CD14-positive monocyte (primary cell): ENCODE data around the gene NUDT2. TPM values are rescaled to one million over a fixed set of nuclear protein-coding genes. Genes with fewer than 3 reads are reported as not detected.
"Not testable (repeated sequence)": the region's sequence is repeated elsewhere in the genome, so short reads cannot be mapped to it uniquely, and the experiment has no call there.

ENCODE experiments used
- DNase-seq, 3 donors: peaks; one replicate each; pipeline ENCODE4 v3.0.0-alpha.2; 2011 to 2022
- H2AFZ ChIP-seq: 2 replicates; pipeline ENCODE4 v1.6.0; 2012; ENCODE audit warnings: mild to moderate bottlenecking, low read depth, low read length, inconsistent platforms; ENCODE audit not compliant: insufficient read depth, poor library complexity, severe bottlenecking
- H3K27ac ChIP-seq, 2 donors: 1 replicate in 1 of 2; 2 replicates in 1 of 2; pipeline ENCODE4 v1.5.1; 2012 to 2013; ENCODE audit warnings: low read length in 2 of 2, control low read depth in 1 of 2, inconsistent platforms in 1 of 2, low read depth in 1 of 2, mild to moderate bottlenecking in 1 of 2
- H3K27me3 ChIP-seq, 2 donors: one replicate each; pipeline versions ENCODE4 v1.6.0 to v1.6.1; 2011 to 2013; ENCODE audit warnings: low read length in 2 of 2; ENCODE audit not compliant: control insufficient read depth in 2 of 2, insufficient read depth in 2 of 2
- H3K36me3 ChIP-seq, 2 donors: replicated peaks in 1 of 2; 1 replicate in 1 of 2; 2 replicates in 1 of 2; pipeline versions ENCODE4 v1.5.1 to v1.6.1; 2012 to 2013; ENCODE audit warnings: low read length in 2 of 2, control low read depth in 1 of 2, inconsistent platforms in 1 of 2, mild to moderate bottlenecking in 1 of 2; ENCODE audit not compliant: insufficient read depth in 2 of 2, control insufficient read depth in 1 of 2
- H3K4me1 ChIP-seq, 2 donors: 1 replicate in 1 of 2; 2 replicates in 1 of 2; pipeline versions ENCODE4 v1.5.1 to v1.6.1; 2012 to 2013; ENCODE audit warnings: low read length in 2 of 2, control low read depth in 1 of 2, inconsistent platforms in 1 of 2, mild to moderate bottlenecking in 1 of 2, moderate library complexity in 1 of 2; ENCODE audit not compliant: insufficient read depth in 2 of 2, control insufficient read depth in 1 of 2
- H3K4me2 ChIP-seq: replicated peaks from 2 replicates; pipeline ENCODE3; 2012; ENCODE audit warnings: low read length, moderate library complexity, mild to moderate bottlenecking; ENCODE audit not compliant: poor library complexity, severe bottlenecking; ENCODE audit errors: extremely low read depth
- H3K4me3 ChIP-seq, 3 experiments: fragments of 200-600 bp in 1 of 3; sonication (generic) in 1 of 3; replicated peaks in 1 of 3; 1 replicate in 2 of 3; 2 replicates in 1 of 3; pipeline ENCODE4 v1.5.1; 2011 to 2013; ENCODE audit warnings: low read length in 3 of 3, mild to moderate bottlenecking in 3 of 3, control low read depth in 2 of 3, low read depth in 2 of 3, inconsistent platforms in 1 of 3, moderate library complexity in 1 of 3
- H3K79me2 ChIP-seq: 2 replicates; pipeline ENCODE4 v1.6.0; 2012; ENCODE audit warnings: mild to moderate bottlenecking, control low read depth, inconsistent platforms, low read length, moderate library complexity; ENCODE audit not compliant: insufficient read depth
- H3K9ac ChIP-seq: 2 replicates; pipeline ENCODE4 v1.6.0; 2017; ENCODE audit warnings: low read length, mild to moderate bottlenecking; ENCODE audit not compliant: insufficient read depth, poor library complexity, severe bottlenecking
- H3K9me3 ChIP-seq, 2 donors: replicated peaks in 1 of 2; 1 replicate in 1 of 2; 2 replicates in 1 of 2; pipeline versions ENCODE4 v1.5.1 to v1.6.1; 2012 to 2013; ENCODE audit warnings: low read length in 2 of 2, control low read depth in 1 of 2; ENCODE audit not compliant: control insufficient read depth in 1 of 2, insufficient read depth in 1 of 2
- H4K20me1 ChIP-seq: 2 replicates; pipeline ENCODE4 v1.6.0; 2012; ENCODE audit warnings: mild to moderate bottlenecking, low read length, control low read depth, moderate library complexity; ENCODE audit not compliant: insufficient read depth
- H3K27ac Mint-ChIP-seq, 7 donors: one replicate each; pipeline ENCODE4 v1.8.0; 2020; ENCODE audit warnings: mild to moderate bottlenecking in 7 of 7, mixed read lengths in 7 of 7, moderate library complexity in 6 of 7, inconsistent platforms in 2 of 7
- H3K27me3 Mint-ChIP-seq, 3 donors: one replicate each; pipeline ENCODE4 v1.8.0; 2021 to 2022; ENCODE audit warnings: low read depth in 3 of 3, mild to moderate bottlenecking in 3 of 3, mixed read lengths in 3 of 3, moderate library complexity in 3 of 3, inconsistent platforms in 1 of 3
- H3K36me3 Mint-ChIP-seq, 2 donors: one replicate each; pipeline ENCODE4 v1.8.0; 2020; ENCODE audit warnings: mixed read lengths in 2 of 2, inconsistent platforms in 1 of 2, mild to moderate bottlenecking in 1 of 2
- H3K4me1 Mint-ChIP-seq: one replicate; pipeline ENCODE4 v1.8.0; 2020; ENCODE audit warnings: mild to moderate bottlenecking, mixed read lengths
- H3K4me3 Mint-ChIP-seq, 2 donors: one replicate each; pipeline ENCODE4 v1.8.0; 2020; ENCODE audit warnings: mild to moderate bottlenecking in 2 of 2, mixed read lengths in 2 of 2, moderate library complexity in 1 of 2
- H3K9me3 Mint-ChIP-seq, 7 donors: one replicate each; pipeline ENCODE4 v1.8.0; 2020 to 2022; ENCODE audit warnings: mixed read lengths in 7 of 7, mild to moderate bottlenecking in 6 of 7, moderate library complexity in 6 of 7, inconsistent platforms in 2 of 7
- CTCF ChIP-seq: fragments of 200-600 bp; IDR thresholded peaks from one replicate; pipeline ENCODE4 v1.8.0; 2022; ENCODE audit warnings: antibody characterized with exemption, mild to moderate bottlenecking
- WGBS: methylation state at CpG from one replicate; pipeline ENCODE4 v1.1.5; 2013; ENCODE audit warnings: missing lambda C conversion rate; ENCODE audit not compliant: insufficient coverage; 5-methylcytosine and 5-hydroxymethylcytosine counted together
- intact Hi-C, 2 donors: fragments of 100-400 bp; cut with micrococcal nuclease; formaldehyde crosslinking; loops; one replicate each; pipeline versions ENCODE4 v1.15.0 to v1.15.1; 2023
- polyA plus RNA-seq, 3 donors: library from polyadenylated mRNA; depleted of rRNA in 1 of 3; unstranded in 2 of 3; stranded (reverse) in 1 of 3; fragments of 300-500 nt in 2 of 3; fragments of >200 nt in 1 of 3; fragmentation: Illumina TruSeq in 2 of 3; gene quantifications; 1 replicate in 2 of 3; 2 replicates in 1 of 3; pipeline ENCODE4 v1.2.3, GENCODE V29; 2012 to 2021

The NUDT2 gene
- polyA plus RNA-seq, 3 donors = 24.4 to 56.9 (median 38.0) TPM

- Mint-ChIP-seq H3K4me1 (peaks cover 6% of the 10 kb centered on the region), H3K9me3 (peaks cover 0 to 11% (median 2%) of the 10 kb centered on the region in 7 donors), H3K4me3 (no peak overlapping the region), H3K36me3 (peaks cover 2% of the 10 kb centered on the region in 2 donors), H3K27me3 (peaks cover 2 to 7% (median 3%) of the 10 kb centered on the region in 3 donors), H3K27ac (no peak overlapping the region)
- H3K27me3 ChIP-seq = no peaks in the 10 kb centered on the region
- intact Hi-C loops = no loop called here
- DNase-seq = no peak
- no peak overlapping the region for H3K4me2 ChIP-seq
- no peaks in the 10 kb centered on the region for H3K79me2 ChIP-seq
- no peak overlapping the region for H3K9ac ChIP-seq
- 89% methylated on average over 1 of the region's 2 CpGs for WGBS
- H3K27ac ChIP-seq = no peak overlapping the region
- H2AFZ ChIP-seq = no peak overlapping the region
- no peaks in the 10 kb centered on the region for H4K20me1 ChIP-seq
- H3K9me3 ChIP-seq = peaks cover 0 to under 1% of the 10 kb centered on the region in 2 donors
- H3K4me1 ChIP-seq = no peaks in the 10 kb centered on the region
- H3K36me3 ChIP-seq = no peaks in the 10 kb centered on the region
- H3K4me3 ChIP-seq = no peak overlapping the region
- no peak for TF ChIP-seq CTCF
Measured at GRCh38 chr9:34365282-34365681, 35.9 kb downstream of the NUDT2 start.

GRCh38 chr9:34366365-34366764, 37.0 kb downstream of the NUDT2 start:
- peaks cover 2 to 7% (median 5%) of the 10 kb centered on the region in 3 donors for H3K27me3 Mint-ChIP-seq

GRCh38 chr9:34367751-34368410, 38.5 kb downstream of the NUDT2 start:
- H3K4me2 ChIP-seq, intact Hi-C loops, H2AFZ ChIP-seq, H3K36me3 ChIP-seq, H3K27ac Mint-ChIP-seq, H3K4me3 ChIP-seq, DNase-seq, H3K9ac ChIP-seq, H3K79me2 ChIP-seq, H3K27me3 ChIP-seq, H3K4me3 Mint-ChIP-seq, H3K27me3 Mint-ChIP-seq, H3K4me1 ChIP-seq, H3K36me3 Mint-ChIP-seq, H4K20me1 ChIP-seq, H3K27ac ChIP-seq, H3K4me1 Mint-ChIP-seq: not testable (repeated sequence)
- 100% methylated on average over 2 of the region's 3 CpGs for WGBS
- peaks cover 7 to 28% (median 18%) of the 10 kb centered on the region in 7 donors for H3K9me3 Mint-ChIP-seq
- H3K9me3 ChIP-seq = peaks cover 15 to 22% of the 10 kb centered on the region in 2 donors

More at GRCh38 chr9:34366365-34366764, 37.0 kb downstream of the NUDT2 start:
- no peak overlapping the region for H3K27ac Mint-ChIP-seq
- no peak overlapping the region for H3K4me3 ChIP-seq
- TF ChIP-seq CTCF = no peak
- no peak overlapping the region for H2AFZ ChIP-seq
- intact Hi-C loops = no loop called here
- no peaks in the 10 kb centered on the region for H3K4me1 ChIP-seq
- H3K9ac ChIP-seq = no peak overlapping the region
- H4K20me1 ChIP-seq = no peaks in the 10 kb centered on the region
- no peak overlapping the region for H3K4me3 Mint-ChIP-seq
- no peaks in the 10 kb centered on the region for H3K79me2 ChIP-seq
- peaks cover 6% of the 10 kb centered on the region for H3K4me1 Mint-ChIP-seq
- no peaks in the 10 kb centered on the region for H3K36me3 ChIP-seq
- no peak for DNase-seq
- WGBS = no CpG with 5 or more reads among the region's 2 CpGs
- peaks cover 2 to 18% (median 10%) of the 10 kb centered on the region in 7 donors for H3K9me3 Mint-ChIP-seq
- H3K36me3 Mint-ChIP-seq = peaks cover 2 to 7% of the 10 kb centered on the region in 2 donors
- no peak overlapping the region for H3K27ac ChIP-seq
- H3K9me3 ChIP-seq = peaks cover 6 to 11% of the 10 kb centered on the region in 2 donors
- no peaks in the 10 kb centered on the region for H3K27me3 ChIP-seq
- H3K4me2 ChIP-seq = no peak overlapping the region
